Adrenal gland (tissue), 12 donors: ENCODE measurements around the gene PRDM11. TPM values are rescaled to one million over a fixed set of nuclear protein-coding genes. Genes with fewer than 3 reads are reported as not detected.

Experiments
- DNase-seq, 7 donors: peaks; one replicate each; pipeline ENCODE4 v3.0.0-alpha.2; 2019 to 2020
- H3K27ac ChIP-seq, 5 donors: fragments of 200-600 bp; sonication (generic) in 4 of 5; 1 replicate in 3 of 5; 2 replicates in 2 of 5; pipeline versions ENCODE4 v1.5.1 to v1.8.0; 2016 to 2020; ENCODE audit warnings: mild to moderate bottlenecking in 1 of 5
- H3K27me3 ChIP-seq: fragments of 200-600 bp; 2 replicates; pipeline ENCODE4 v1.8.0; 2021
- H3K36me3 ChIP-seq, 2 donors: fragments of 200-600 bp; replicated peaks in 1 of 2; 1 replicate in 1 of 2; 2 replicates in 1 of 2; pipeline versions ENCODE4 v1.5.1 to v1.8.0; 2018 to 2022
- H3K4me1 ChIP-seq, 2 donors: fragments of 200-600 bp; replicated peaks in 1 of 2; 1 replicate in 1 of 2; 2 replicates in 1 of 2; pipeline versions ENCODE4 v1.5.1 to v1.8.0; 2018 to 2021
- H3K4me3 ChIP-seq, 4 donors: fragments of 200-600 bp; sonication (generic) in 3 of 4; one replicate each; pipeline ENCODE4 v1.5.1; 2016 to 2018
- H3K9me3 ChIP-seq, 3 donors: fragments of 200-600 bp; sonication (generic) in 1 of 3; replicated peaks in 1 of 3; 1 replicate in 2 of 3; 2 replicates in 1 of 3; pipeline versions ENCODE4 v1.5.1 to v1.8.0; 2016 to 2021
- CTCF ChIP-seq, 6 experiments: fragments of 450-650 bp in 4 of 6; fragments of 200-600 bp in 2 of 6; sonication (generic) in 1 of 6; IDR thresholded peaks; 1 replicate in 5 of 6; 2 replicates in 1 of 6; pipeline versions ENCODE4 v1.5.1 to v1.8.0; 2016 to 2021; ENCODE audit warnings: antibody characterized with exemption in 6 of 6, mild to moderate bottlenecking in 2 of 6, moderate library complexity in 1 of 6
- POLR2A ChIP-seq, 2 donors: fragments of 450-650 bp; IDR thresholded peaks; one replicate each; pipeline ENCODE4 v1.6.1; 2017; ENCODE audit warnings: antibody characterized with exemption in 2 of 2, mild to moderate bottlenecking in 2 of 2, moderate library complexity in 1 of 2
- whole genome bisulfite sequencing, 4 donors: extraction: QIAGEN DNeasy Blood & Tissue Kit in 2 of 4; methylation state at CpG; one replicate each; pipeline versions ENCODE4 v1.1.5 to v1.1.7; 2013 to 2017; 5-methylcytosine and 5-hydroxymethylcytosine counted together
- intact Hi-C, 2 donors: fragments of 100-400 bp; cut with DNase I; formaldehyde crosslinking; loops; one replicate each; pipeline versions ENCODE4 v1.14.1 to v1.15.0; 2022 to 2023
- polyA plus RNA-seq, 3 donors: library from polyadenylated mRNA; stranded (reverse); fragments of 200-250 nt in 2 of 3; fragments of 350-450 nt in 1 of 3; fragmentation: Illumina TruSeq in 1 of 3; extraction: RNeasy Lipid Tissue Mini Kit (QIAGEN cat#74804) in 1 of 3; gene quantifications; one replicate each; pipeline ENCODE4 v1.2.3, GENCODE V29; 2013 to 2014
- total RNA-seq, 9 donors: library from RNA; depleted of rRNA in 4 of 9; stranded (reverse); fragments of >200 nt in 4 of 9; fragments of 120-200 nt in 1 of 9; fragmentation: NEBNext Ultra II Directional in 1 of 9; extraction: Animal tissue kit (Norgen Biotek cat#: 25700) in 1 of 9; gene quantifications; one replicate each; pipeline versions ENCODE4 v1.1.0 to v1.2.4, GENCODE V29; 2013 to 2023
- donor health status: healthy with polysubstance abuse.
- donor health status: Bipolar disorder and iron deficiency.
- donor health status: DM: yes; HTN: yes; CAD: no.
- donor health status: DM: no; HTN: no; CAD: no.
- donor health status: DM: no; HTN: no; CAD: no.
- donor health status: DM: yes; HTN: yes; CAD: no.

The PRDM11 gene
- total and polyA plus RNA-seq, 12 donors: 3.3 to 16.9 (median 11.9) TPM

GRCh38 chr11:45149483-45150056 is 3.1 kb downstream of the PRDM11 start:
- no peak for TF ChIP-seq POLR2A (IDR thresholded peaks at IDR 0.05)
- no peak for TF ChIP-seq CTCF (IDR thresholded peaks at IDR 0.05)
- peak in 2 of 7 donors; percentile 16 to 48 for DNase-seq
- Histone ChIP-seq H3K4me3 (no peak overlapping the region), H3K27ac (no peak overlapping the region), H3K27me3 (no peaks in the 10 kb centered on the region), H3K9me3 (no peaks in the 10 kb centered on the region), H3K4me1 (peaks cover 15 to 31% of the 10 kb centered on the region in 2 donors), H3K36me3 (no peaks in the 10 kb centered on the region)
- 84 to 97% (median 91%) methylated on average over 8 of the region's 8 CpGs for WGBS, 4 donors
- intact Hi-C loops: no loop called here

- DNase-seq: peak in 2 of 7 donors; percentile 6 to 45
Measured at GRCh38 chr11:45150301-45150700, 3.9 kb downstream of the PRDM11 start.

GRCh38 chr11:45150943-45151342 is 4.5 kb downstream of the PRDM11 start:
- 79 to 93% (median 87%) methylated on average over 3 to 4 of the region's 4 CpGs for WGBS, 4 donors
- intact Hi-C loops: no loop called here
- DNase-seq: peak in 1 of 7 donors; percentile 14
- H3K27ac ChIP-seq: no peak overlapping the region
- peaks cover 11 to 38% of the 10 kb centered on the region in 2 donors for H3K4me1 ChIP-seq
- no peaks in the 10 kb centered on the region for H3K36me3 ChIP-seq
- no peaks in the 10 kb centered on the region for H3K9me3 ChIP-seq
- no peak for TF ChIP-seq POLR2A (IDR thresholded peaks at IDR 0.05)
- TF ChIP-seq CTCF (IDR thresholded peaks at IDR 0.05): no peak
- no peaks in the 10 kb centered on the region for H3K27me3 ChIP-seq
- H3K4me3 ChIP-seq: no peak overlapping the region

More at GRCh38 chr11:45150301-45150700, 3.9 kb downstream of the PRDM11 start:
- intact Hi-C loops: no loop called here
- Histone ChIP-seq H3K27ac (no peak overlapping the region), H3K36me3 (no peaks in the 10 kb centered on the region), H3K9me3 (no peaks in the 10 kb centered on the region), H3K27me3 (no peaks in the 10 kb centered on the region), H3K4me3 (no peak overlapping the region), H3K4me1 (peaks cover 15 to 38% of the 10 kb centered on the region in 2 donors)
- TF ChIP-seq POLR2A (IDR thresholded peaks at IDR 0.05) (no peak), CTCF (IDR thresholded peaks at IDR 0.05) (no peak)
- 91 to 100% (median 99%) methylated on average over 2 of the region's 2 CpGs for WGBS, 4 donors

GRCh38 chr11:45151362-45151982 is 5.0 kb downstream of the PRDM11 start:
- Histone ChIP-seq H3K4me3 (no peak overlapping the region), H3K27ac (no peak overlapping the region), H3K36me3 (no peaks in the 10 kb centered on the region), H3K9me3 (no peaks in the 10 kb centered on the region), H3K27me3 (no peaks in the 10 kb centered on the region), H3K4me1 (peaks cover 10 to 38% of the 10 kb centered on the region in 2 donors)
- peak in 2 of 7 donors; percentile 13 to 42 for DNase-seq
- WGBS, 4 donors: 72 to 84% (median 78%) methylated on average over 6 of the region's 6 CpGs
- intact Hi-C loops: no loop called here
- TF ChIP-seq POLR2A (IDR thresholded peaks at IDR 0.05): no peak
- no peak for TF ChIP-seq CTCF (IDR thresholded peaks at IDR 0.05)
